Measurements from ENCODE around the gene ATP11A. TPM values are rescaled to one million over a fixed set of nuclear protein-coding genes. Genes with fewer than 3 reads are reported as not detected.
A peak's percentile ranks its signal among the peaks of the same experiment; 100 is the strongest.

ATP11A gene
- total RNA-seq, 1 donor from 2014 or later: 6.1 TPM

DNA sequence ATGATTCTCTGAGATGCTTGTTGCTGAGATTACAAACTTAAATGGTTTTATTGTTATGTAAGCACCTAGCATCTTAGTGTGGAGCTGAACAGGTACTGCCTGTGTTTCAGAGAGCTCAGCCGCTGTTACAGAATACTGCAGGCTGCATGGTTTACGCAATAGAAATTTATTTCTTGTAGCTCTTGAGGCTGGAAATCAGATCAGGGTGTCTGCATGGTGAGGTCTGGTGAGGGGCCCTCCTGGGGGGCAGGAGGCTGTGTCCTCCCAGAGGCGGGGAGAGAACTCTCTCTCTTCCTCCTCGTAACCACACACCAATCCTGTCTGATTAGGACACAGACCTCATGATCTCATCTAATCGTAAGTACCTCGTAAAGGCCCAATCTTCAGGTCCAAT, 13.1 kb downstream of the ATP11A start:
- H3K36me3 ChIP-seq (ENCODE audit: control insufficient read depth, insufficient read depth, low read length): no peaks in the 10 kb centered on the region
- FAIRE-seq (no peak), DNase-seq (ENCODE audit: low read depth) (no peak)
- no peaks in the 10 kb centered on the region for H3K27me3 ChIP-seq (ENCODE audit: control insufficient read depth, insufficient read depth, low read length)
- TF ChIP-seq, protein P1, sequence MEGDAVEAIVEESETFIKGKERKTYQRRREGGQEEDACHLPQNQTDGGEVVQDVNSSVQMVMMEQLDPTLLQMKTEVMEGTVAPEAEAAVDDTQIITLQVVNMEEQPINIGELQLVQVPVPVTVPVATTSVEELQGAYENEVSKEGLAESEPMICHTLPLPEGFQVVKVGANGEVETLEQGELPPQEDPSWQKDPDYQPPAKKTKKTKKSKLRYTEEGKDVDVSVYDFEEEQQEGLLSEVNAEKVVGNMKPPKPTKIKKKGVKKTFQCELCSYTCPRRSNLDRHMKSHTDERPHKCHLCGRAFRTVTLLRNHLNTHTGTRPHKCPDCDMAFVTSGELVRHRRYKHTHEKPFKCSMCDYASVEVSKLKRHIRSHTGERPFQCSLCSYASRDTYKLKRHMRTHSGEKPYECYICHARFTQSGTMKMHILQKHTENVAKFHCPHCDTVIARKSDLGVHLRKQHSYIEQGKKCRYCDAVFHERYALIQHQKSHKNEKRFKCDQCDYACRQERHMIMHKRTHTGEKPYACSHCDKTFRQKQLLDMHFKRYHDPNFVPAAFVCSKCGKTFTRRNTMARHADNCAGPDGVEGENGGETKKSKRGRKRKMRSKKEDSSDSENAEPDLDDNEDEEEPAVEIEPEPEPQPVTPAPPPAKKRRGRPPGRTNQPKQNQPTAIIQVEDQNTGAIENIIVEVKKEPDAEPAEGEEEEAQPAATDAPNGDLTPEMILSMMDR (IDR thresholded peaks at IDR 0.05; ENCODE audit: insufficient read depth, low read length, severe bottlenecking): no peak
- H3K4me3 ChIP-seq (ENCODE audit: low read depth, low read length): no peak overlapping the region

DNA sequence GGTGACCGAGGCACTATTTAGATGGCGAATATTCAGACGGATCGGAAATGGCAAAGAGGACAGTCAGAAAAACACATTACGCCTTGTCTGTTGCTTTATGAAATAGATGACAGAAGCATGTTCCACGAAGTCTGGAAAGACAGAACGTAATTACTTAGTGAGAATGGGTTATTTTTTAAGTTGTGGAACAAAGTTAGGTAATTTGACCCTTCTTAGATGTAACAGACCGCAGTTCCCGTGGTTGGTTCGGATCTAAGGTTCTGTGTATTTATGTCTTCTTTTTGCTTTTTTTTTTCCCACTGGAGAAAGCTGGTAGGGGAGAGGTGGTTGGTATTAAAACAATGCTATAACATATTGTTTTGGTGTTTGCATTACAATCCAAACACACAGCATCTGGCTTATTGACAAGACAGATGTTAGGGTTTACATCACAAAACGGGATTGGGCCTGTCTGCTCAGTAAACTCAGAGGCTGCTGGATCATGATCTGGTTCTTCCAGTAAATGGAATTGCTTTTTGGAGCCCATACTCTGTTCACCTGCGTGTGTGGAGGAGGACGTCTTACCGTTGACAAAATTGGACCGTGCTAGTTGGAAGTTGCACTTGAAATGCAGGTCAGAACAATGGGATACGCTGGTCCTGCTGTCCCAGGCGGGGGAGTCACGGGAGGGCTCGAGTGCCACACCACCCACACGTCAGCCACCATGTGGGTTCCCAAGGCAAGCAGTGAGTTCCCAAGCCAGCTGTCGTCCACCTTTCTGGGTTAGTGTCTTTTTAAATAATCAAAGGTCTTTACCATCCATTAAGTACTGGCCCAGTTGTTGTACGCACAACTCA, 13.8 kb downstream of the ATP11A start:
- TF ChIP-seq, protein P1 (IDR thresholded peaks at IDR 0.05; ENCODE audit: insufficient read depth, low read length, severe bottlenecking): no peak
- no peaks in the 10 kb centered on the region for H3K27me3 ChIP-seq (ENCODE audit: control insufficient read depth, insufficient read depth, low read length)
- FAIRE-seq (no peak), DNase-seq (ENCODE audit: low read depth) (peak; percentile 23)
- no peak overlapping the region for H3K4me3 ChIP-seq (ENCODE audit: low read depth, low read length)
- no peaks in the 10 kb centered on the region for H3K36me3 ChIP-seq (ENCODE audit: control insufficient read depth, insufficient read depth, low read length)

DNA sequence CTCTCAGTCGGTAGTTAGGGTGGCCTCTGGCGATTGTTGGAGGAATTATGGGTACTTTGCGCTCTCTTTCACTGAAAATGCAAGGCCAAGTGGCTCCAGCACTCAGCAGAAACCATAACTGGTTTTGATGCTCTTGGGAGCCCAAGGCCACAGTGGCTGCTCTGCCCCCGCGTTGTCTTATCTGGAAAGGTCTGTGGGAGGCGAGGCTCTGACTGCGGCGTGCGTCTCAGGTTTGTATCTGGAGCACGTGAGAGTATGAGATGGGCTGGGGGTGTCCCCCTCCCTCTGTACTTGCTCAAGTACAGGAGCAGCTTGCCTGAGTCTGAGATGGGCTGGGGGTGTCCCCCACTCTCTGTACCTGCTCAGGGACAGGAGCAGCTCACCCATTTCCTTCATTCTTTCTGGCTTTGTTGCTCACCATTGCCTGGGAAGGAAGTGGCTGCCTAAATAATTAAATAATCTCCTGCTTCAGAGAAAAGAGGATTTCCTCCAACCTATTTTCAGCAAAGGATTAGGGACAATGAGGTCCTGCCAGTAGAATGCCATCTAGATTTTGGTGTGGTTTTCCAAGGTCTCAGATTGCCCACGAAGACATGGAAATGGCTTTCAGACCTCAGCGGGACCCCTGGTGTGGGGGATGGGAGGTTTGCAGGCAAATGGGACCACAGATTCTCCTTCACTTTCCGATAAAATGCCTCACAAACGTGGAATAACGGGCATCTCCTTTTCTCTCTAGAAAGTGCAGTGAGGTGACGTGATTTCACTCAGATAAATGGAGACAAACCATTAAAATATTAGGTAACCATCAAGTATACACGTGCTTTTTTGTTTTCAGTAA, 14.7 kb downstream of the ATP11A start:
- FAIRE-seq (no peak), DNase-seq (ENCODE audit: low read depth) (no peak)
- H3K4me3 ChIP-seq (ENCODE audit: low read depth, low read length): no peak overlapping the region
- H3K36me3 ChIP-seq (ENCODE audit: control insufficient read depth, insufficient read depth, low read length): no peaks in the 10 kb centered on the region
- H3K27me3 ChIP-seq (ENCODE audit: control insufficient read depth, insufficient read depth, low read length): no peaks in the 10 kb centered on the region
- TF ChIP-seq, protein P1 (IDR thresholded peaks at IDR 0.05; ENCODE audit: insufficient read depth, low read length, severe bottlenecking): no peak

DNA sequence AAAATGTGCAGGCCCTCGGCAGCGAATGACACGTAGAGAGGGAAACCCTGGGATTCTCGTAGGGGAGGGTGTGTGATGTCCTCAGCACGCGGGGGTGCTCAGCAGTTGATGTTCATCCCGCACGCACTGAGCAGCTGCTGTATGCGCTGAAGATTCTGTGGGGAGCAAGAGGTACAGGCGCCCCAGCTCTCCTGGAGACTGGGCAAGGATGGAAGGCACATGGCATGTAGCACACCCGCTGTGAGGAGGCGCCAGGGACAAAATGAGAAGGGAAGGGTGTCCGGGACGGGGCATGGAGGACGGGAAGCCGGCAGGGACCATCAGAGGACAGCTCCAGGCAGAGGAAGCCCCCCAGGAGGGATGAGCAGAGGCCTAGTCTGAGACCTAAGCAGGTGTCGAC, 15.4 kb downstream of the ATP11A start:
- DNase-seq (ENCODE audit: low read depth) (no peak), FAIRE-seq (no peak)
- no peaks in the 10 kb centered on the region for H3K36me3 ChIP-seq (ENCODE audit: control insufficient read depth, insufficient read depth, low read length)
- no peaks in the 10 kb centered on the region for H3K27me3 ChIP-seq (ENCODE audit: control insufficient read depth, insufficient read depth, low read length)
- TF ChIP-seq, protein P1 (IDR thresholded peaks at IDR 0.05; ENCODE audit: insufficient read depth, low read length, severe bottlenecking): no peak
- no peak overlapping the region for H3K4me3 ChIP-seq (ENCODE audit: low read depth, low read length)

DNA sequence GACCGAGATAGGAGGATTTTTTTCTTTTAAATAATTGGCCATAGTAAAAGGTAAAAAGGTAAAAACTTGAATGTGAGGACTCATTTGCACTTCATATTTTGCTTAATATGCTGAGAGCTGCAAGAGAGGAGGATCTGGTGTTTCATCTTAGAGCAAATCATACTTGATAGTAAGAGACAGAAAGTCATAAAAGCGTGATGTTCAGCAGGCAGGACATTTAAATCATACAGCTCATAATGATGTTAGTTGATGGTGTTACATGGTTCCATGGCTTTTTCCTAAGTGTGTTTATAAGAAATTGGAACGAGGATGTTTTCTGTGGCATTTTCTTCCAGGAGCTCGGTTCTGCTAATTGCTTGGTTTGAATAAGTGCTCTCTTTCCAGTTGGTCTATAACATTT, 16.3 kb downstream of the ATP11A start:
- no peak for FAIRE-seq
- no peak for DNase-seq (ENCODE audit: low read depth)
- TF ChIP-seq, protein P1 (IDR thresholded peaks at IDR 0.05; ENCODE audit: insufficient read depth, low read length, severe bottlenecking): no peak
- Histone ChIP-seq H3K27me3 (ENCODE audit: control insufficient read depth, insufficient read depth, low read length) (no peaks in the 10 kb centered on the region), H3K36me3 (ENCODE audit: control insufficient read depth, insufficient read depth, low read length) (no peaks in the 10 kb centered on the region), H3K4me3 (ENCODE audit: low read depth, low read length) (no peak overlapping the region)
